ENCODE data around the gene NAA38.

DNA sequence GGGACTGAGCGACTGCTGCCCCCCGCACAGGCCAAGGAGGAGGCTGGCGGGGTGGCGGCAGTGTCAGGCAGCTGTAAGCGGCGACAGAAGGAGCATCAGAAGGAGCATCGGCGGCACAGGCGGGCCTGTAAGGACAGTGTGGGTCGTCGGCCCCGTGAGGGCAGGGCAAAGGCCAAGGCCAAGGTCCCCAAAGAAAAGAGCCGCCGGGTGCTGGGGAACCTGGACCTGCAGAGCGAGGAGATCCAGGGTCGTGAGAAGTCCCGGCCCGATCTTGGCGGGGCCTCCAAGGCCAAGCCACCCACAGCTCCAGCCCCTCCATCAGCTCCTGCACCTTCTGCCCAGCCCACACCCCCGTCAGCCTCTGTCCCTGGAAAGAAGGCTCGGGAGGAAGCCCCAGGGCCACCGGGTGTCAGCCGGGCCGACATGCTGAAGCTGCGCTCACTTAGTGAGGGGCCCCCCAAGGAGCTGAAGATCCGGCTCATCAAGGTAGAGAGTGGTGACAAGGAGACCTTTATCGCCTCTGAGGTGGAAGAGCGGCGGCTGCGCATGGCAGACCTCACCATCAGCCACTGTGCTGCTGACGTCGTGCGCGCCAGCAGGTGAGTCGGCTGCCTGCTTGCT is 8.1 kb downstream of the NAA38 start:
- TF ChIP-seq EZH2phosphoT487 (IDR thresholded peaks at IDR 0.05; ENCODE audit: insufficient read depth, low read depth) = no peak
- TF ChIP-seq EZH2 (IDR thresholded peaks at IDR 0.05; ENCODE audit: insufficient read depth, poor library complexity, severe bottlenecking) = no peak
